Stimulated activated CD8-positive, alpha-beta memory T cell treated with anti-CD3 and anti-CD28 coated beads, Interleukin-2, amount 100 ng/mL, for 1 hour (primary cell): Measurements from ENCODE around the gene XRCC6.
"Not testable (repeated sequence)": the region's sequence is repeated elsewhere in the genome, so short reads cannot be mapped to it uniquely, and the experiment has no call there.

Experiments used
- DNase-seq, 2 donors: peaks; one replicate each; pipeline ENCODE4 v3.0.0-alpha.2; 2020; ENCODE audit warnings: low read depth in 2 of 2

Gene XRCC6

DNA sequence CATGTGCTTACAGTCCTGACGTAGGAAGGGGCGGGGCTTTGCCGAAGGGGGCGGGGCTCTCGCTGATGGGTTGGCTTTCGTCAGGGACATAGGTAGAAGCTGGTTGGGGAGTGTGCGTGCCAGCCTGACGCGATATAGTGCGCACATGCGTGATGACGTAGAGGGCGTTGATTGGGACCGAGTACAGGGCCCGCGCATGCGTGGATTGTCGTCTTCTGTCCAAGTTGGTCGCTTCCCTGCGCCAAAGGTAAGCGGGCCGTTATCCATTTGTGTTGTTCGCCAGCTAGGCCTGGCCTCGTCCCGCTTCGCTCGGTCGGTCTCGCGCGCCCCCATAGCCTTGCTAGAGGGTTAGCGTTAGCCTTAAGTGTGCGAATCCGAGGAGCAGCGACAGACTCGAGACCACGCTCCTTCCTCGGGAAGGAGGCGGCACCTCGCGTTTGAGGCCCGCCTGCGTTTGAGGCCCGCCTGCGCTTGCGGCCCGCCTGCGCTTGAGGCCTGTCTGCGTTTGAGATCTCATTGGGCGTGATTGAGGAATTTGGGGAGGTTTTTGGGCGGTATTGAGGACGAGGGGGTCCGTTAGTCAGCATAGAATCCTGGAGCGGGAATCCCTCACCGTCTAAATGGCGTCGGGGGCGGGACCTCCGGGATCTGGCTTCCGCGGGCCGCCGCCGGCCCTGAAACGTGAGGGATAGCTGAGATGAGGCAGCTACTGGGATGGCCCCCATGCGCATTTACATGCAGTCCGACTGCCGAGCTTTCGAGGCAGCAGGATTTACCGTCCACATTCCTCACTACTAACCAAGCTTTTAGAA lies at the start of gene XRCC6:
Gene XRCC6, plus strand, starts transcription at position 197 of the 812 bp plus-strand sequence. CDS start 710 bp downstream, outside the sequence.
- peak; percentile 99 to 100 for DNase-seq

DNA sequence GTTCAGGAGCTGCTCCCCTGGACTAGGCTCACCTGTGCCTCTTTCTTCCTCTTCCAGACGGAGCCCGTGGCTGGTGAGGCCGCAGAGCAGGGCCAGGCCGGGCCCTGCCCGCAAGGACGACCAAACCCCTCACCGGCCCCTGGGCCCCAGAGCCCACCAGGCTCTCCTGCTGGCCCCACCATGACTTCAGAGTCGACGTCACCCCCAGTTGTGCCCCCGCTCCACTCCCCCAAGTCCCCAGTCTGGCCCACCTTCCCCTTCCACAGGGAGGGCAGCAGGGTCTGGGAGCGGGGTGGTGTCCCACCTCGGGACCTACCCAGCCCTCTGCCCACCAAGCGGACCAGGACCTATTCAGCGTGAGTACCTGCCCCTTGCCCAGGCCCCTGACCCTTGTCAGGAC lies 49.3 kb upstream of the XRCC6 start:
- no peak for DNase-seq

- DNase-seq: not testable (repeated sequence)
These were observed 48.8 kb upstream of the XRCC6 start for GRCh38 chr22:41572305-41572704.

DNA sequence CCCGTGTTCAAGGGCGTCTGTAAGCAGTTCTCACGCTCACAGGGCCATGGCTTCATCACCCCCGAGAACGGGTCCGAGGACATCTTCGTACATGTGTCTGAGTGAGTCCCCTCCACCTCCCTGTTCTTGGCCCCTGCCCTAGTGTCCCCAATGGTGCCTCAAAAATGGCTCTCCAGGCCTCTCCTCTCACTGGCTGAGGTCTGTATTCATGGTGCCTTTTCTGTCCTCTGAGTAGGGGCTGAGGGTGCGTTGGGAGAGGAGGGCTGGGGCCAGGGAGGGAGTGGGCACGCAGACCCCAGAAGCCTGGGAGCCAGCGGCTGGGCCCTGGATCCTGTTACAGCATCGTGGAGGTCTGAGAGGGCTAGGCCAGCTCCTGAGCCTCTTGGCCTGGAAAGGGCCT lies 47.4 kb upstream of the XRCC6 start:
- DNase-seq: no peak

GRCh38 chr22:41574847-41575381 lies 46.2 kb upstream of the XRCC6 start:
- no peak for DNase-seq

GRCh38 chr22:41575533-41575932 lies 45.6 kb upstream of the XRCC6 start:
- no peak for DNase-seq

- no peak for DNase-seq
These were observed 44.2 kb upstream of the XRCC6 start for GRCh38 chr22:41576877-41577276.

DNA sequence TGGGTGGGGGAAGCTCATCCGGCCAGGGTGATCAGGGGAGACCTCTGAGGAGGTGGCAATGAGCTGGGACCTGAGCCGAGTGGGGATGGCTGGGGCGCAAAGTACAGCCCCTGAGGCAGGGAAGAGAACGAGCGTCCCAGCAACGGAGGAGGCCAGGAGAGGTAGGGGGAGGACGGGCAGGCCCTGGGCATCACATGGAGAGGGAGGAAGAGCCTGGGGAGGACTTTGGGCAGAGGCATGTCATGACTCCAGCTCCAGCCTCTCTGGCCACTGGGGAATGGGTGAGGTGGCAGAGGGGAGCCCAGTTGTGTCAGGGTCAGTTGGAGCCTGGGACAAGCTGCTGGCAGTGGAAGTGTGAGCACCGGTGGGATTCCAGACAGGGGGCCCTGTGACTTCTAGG lies 43.0 kb upstream of the XRCC6 start:
- DNase-seq: no peak

GRCh38 chr22:41578818-41579217 lies 42.3 kb upstream of the XRCC6 start:
- no peak for DNase-seq

DNA sequence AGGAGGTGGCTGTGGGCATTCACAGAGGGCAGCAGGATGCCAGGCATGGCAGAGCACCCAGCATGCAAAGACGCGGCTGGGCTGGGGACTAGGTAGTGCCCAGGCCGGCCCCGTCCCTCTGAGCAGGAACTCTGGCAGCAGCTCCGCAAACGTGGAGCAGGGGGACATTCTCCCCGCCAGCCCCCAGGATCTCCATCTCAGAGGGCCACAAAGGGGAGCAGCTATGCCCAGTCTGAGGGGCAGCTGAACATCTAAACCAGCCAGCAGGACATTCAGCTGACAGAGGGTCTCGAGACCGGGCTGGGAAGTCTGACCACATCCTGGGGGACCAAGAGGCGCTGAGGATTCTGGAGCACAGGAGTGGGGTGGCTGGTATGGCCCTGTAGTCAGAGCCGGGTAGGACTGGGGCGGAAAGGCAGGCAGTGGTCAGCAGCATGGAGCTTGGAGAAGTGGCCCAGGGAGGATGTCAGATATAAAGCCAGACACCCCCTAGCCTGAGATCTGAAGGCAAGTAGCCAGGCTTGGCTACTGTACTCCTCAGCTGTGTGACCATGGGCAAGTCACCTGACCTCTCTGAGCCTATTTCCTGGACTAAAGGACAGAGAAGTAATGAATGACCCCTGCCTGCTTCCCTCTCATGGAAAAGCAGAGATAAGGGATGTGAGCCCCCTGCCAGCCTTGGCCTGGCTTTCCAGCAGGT lies 41.6 kb upstream of the XRCC6 start:
- no peak for DNase-seq

GRCh38 chr22:41579997-41580355 lies 41.1 kb upstream of the XRCC6 start:
- DNase-seq: no peak

GRCh38 chr22:41582694-41583093 lies 38.4 kb upstream of the XRCC6 start:
- no peak for DNase-seq

GRCh38 chr22:41584881-41585280 lies 36.2 kb upstream of the XRCC6 start:
- DNase-seq: no peak

- DNase-seq: no peak
These were observed 35.2 kb upstream of the XRCC6 start for GRCh38 chr22:41585898-41586297.

- no peak for DNase-seq
These were observed 33.8 kb upstream of the XRCC6 start for GRCh38 chr22:41587347-41587723.

DNA sequence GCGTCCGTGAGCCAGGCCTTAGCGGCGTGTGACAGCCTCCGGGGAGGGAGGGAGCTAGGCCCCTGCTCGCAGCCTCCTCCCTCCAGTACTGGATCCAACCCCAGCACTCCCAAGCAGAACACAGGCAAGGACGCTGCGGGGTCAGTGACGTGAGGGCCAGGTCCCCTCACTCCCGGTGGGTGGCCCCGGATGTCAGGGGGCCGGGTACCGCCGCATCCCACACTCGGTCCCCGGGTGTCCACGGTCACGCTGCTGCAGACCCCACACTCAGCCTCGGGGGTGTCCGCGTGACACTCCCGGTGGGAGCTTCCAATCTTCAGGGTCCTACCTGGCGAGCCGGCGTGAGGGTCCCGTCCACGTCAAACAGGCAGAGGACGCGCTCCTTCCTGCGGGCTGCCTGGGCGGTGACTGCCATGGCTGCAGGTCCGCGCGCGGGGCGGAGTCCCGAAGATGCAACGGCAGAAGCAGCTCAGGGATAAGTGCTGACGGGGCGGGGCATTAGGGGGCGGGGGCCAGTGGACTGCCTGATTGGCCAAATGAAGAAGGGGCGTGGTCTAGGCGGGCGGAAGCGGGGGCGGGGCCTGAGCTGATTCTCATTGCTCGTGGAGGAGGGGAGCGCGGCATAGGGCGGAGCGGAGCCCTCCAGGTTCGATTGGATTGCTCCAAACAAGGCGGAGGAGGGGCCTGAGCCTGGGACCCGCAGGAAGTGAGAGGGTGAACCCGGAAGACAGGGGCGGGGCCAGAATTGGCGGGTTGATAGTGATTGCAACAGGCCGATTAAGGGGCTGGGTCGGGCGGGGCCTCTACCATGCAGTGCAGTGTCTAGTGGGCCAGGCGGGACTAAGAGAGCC lies 31.5 kb upstream of the XRCC6 start, which contains the start of gene PMM1:
Gene PMM1, minus strand, starts transcription at position 450 of the 851 bp plus-strand sequence. Its CDS starts 35 bp downstream, at position 415.
- peak; percentile 100 for DNase-seq

- not testable (repeated sequence) for DNase-seq
These were observed 27.6 kb upstream of the XRCC6 start for GRCh38 chr22:41593336-41593960.

DNA sequence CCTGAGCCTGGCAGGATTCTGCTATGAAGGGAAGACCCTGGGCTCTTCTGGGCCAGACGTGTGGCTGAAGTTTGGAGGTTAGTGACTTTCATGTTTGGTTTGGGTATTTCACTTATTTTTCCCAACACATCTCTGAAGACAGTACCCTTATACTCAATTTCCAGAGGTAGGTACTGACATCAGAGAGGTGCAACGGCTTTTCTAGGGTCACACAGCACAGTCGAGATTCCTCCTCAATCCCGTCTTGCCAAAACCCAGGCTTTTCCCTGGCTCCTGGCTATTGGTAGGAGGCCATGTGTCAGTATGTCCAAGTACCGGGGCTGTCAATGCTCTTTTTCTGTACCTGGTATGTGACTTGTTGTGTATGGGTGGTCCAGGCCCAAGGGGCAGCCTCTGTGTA lies 25.4 kb upstream of the XRCC6 start:
- DNase-seq: no peak

GRCh38 chr22:41596776-41597634 lies 24.1 kb upstream of the XRCC6 start:
- no peak for DNase-seq

DNA sequence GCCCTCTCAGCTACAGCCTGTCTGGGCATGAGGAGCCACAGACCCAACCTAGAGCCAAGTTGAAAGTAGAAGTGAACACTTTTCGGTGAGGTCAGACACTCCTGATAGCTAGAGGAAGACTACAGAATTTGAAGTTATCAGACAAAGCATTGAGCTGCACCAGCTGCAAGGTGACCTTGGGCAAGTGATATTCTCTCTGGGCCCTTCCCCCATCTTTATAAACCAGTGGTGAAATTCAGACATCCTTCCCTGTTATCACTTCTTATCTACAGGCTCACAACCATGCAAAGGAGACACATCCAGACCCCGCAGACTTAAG lies 23.5 kb upstream of the XRCC6 start:
- no peak for DNase-seq

DNA sequence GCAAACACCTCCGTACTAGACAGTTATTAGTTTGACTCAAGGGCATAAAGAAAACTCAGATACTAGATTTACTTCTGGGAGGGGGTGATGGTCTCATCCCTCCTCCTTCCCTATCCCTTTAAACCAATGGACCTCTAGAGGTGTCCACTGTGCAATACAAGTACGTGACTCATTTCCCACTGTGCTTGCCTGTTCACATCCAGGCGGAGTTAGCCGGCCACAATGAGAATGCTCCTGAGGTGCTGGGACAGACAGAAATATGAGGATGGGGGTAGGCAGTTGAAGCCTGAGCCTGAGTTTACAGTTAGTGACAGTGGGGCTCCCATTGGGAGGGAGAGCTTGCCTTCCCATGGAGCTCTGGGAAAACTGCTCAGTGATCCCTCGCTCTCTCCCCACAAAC lies 23.0 kb upstream of the XRCC6 start:
- DNase-seq: no peak
